GM23338 (cell line): Measurements from ENCODE around the gene TICAM2.

Source experiments
- CREB1 ChIP-seq: fragments of 250-450 bp; sonication (Bioruptor Pico); IDR thresholded peaks from 2 replicates; pipeline ENCODE4 v1.5.0; 2020; ENCODE audit warnings: low read depth, mild to moderate bottlenecking, moderate library complexity
- CTCF ChIP-seq, 2 experiments: fragments of 200-600 bp in 1 of 2; sonication (generic) in 1 of 2; conservative IDR thresholded peaks; 2 replicates each; pipeline versions ENCODE4 v1.5.1 to v1.6.1; 2016 to 2017; ENCODE audit warnings: antibody characterized with exemption in 2 of 2, low read depth in 2 of 2, mild to moderate bottlenecking in 2 of 2, moderate library complexity in 1 of 2
- EZH2 ChIP-seq: fragments of 200-600 bp; sonication (generic); IDR thresholded peaks from one replicate; pipeline ENCODE4 v1.8.0; 2017; ENCODE audit warnings: antibody characterized with exemption, mild to moderate bottlenecking, low read depth; ENCODE audit not compliant: unreplicated experiment
- EZH2phosphoT487 ChIP-seq: fragments of 200-600 bp; sonication (generic); IDR thresholded peaks from one replicate; pipeline ENCODE4 v1.8.1; 2018; ENCODE audit warnings: antibody characterized with exemption; ENCODE audit not compliant: unreplicated experiment
- POLR2AphosphoS5 ChIP-seq: IDR thresholded peaks from 2 replicates; pipeline ENCODE4 v1.6.1; 2016; ENCODE audit warnings: antibody characterized with exemption, low read depth
- REST ChIP-seq: IDR thresholded peaks from one replicate; pipeline ENCODE4 v1.6.1; 2018; ENCODE audit warnings: antibody characterized with exemption; ENCODE audit not compliant: unreplicated experiment

GRCh38 chr5:115549154-115549553 lies 53.1 kb downstream of the TICAM2 start:
- peak; percentile 81 to 88 for TF ChIP-seq CTCF (conservative IDR thresholded peaks at IDR 0.05; ENCODE audit: low read depth in 2 of 2)
- TF ChIP-seq POLR2AphosphoS5 = no peak
- no peak for TF ChIP-seq REST
- TF ChIP-seq EZH2phosphoT487 = no peak
- no peak for TF ChIP-seq EZH2
- no peak for TF ChIP-seq CREB1 (CRISPR knock-in tag)
